Endothelial cell of umbilical vein (primary cell): ENCODE data around the gene TPP1. TPM values are rescaled to one million over a fixed set of nuclear protein-coding genes. Genes with fewer than 3 reads are reported as not detected.

Experiments used
- BruUV-seq: library from RNA; stranded (reverse); fragments of 400-500 nt; replicated peaks from 2 replicates; lab custom pipeline; 2021; lab: Mats Ljungman, UMichigan
- CTCF ChIA-PET: fragments of 300-600, 350-600 bp; sonication (Branson Sonifier 250); formaldehyde crosslinking; loops from one replicate; lab custom pipeline; 2021; ENCODE audit warnings: antibody characterized with exemption, inconsistent platforms; lab: Charles Lee
- POLR2A ChIA-PET: fragments of 300-600, 350-600 bp; sonication (Branson Sonifier 250); formaldehyde crosslinking; loops from one replicate; lab custom pipeline; 2021; ENCODE audit warnings: antibody characterized with exemption, inconsistent platforms; lab: Charles Lee
- DNase-seq: peaks from one replicate; pipeline ENCODE4 v3.0.0-alpha.2; 2011; ENCODE audit warnings: low read depth, low spot score
- FAIRE-seq: peaks from 2 replicates; lab custom pipeline; 2011; peaks lifted over from hg19 to GRCh38; lab: Jason Lieb, UNC
- H2AFZ ChIP-seq: 2 replicates; pipeline ENCODE4 v1.6.0; 2012; ENCODE audit warnings: low read depth, low read length, control low read depth, inconsistent platforms
- H3K27ac ChIP-seq: 2 replicates; pipeline ENCODE4 v1.5.1; 2011; ENCODE audit warnings: low read depth, mild to moderate bottlenecking, control low read depth, low read length, moderate library complexity; ENCODE audit not compliant: insufficient read depth
- H3K27me3 ChIP-seq, 2 experiments: 2 replicates each; pipeline versions ENCODE4 v1.6.0 to v1.6.1; 2011; ENCODE audit warnings: low read length in 2 of 2, mixed read lengths in 1 of 2; ENCODE audit not compliant: control insufficient read depth in 2 of 2, insufficient read depth in 2 of 2
- H3K36me3 ChIP-seq, 2 experiments: 2 replicates in 1 of 2; 3 replicates in 1 of 2; pipeline ENCODE4 v1.5.1; 2011; ENCODE audit warnings: low read length in 2 of 2, mild to moderate bottlenecking in 1 of 2, moderate library complexity in 1 of 2; ENCODE audit not compliant: control insufficient read depth in 2 of 2, insufficient read depth in 2 of 2; ENCODE audit errors: extremely low read depth in 1 of 2
- H3K4me1 ChIP-seq: 3 replicates; pipeline ENCODE4 v1.5.1; 2011; ENCODE audit warnings: mild to moderate bottlenecking, low read length; ENCODE audit not compliant: control insufficient read depth, insufficient read depth; ENCODE audit errors: extremely low read depth
- H3K4me2 ChIP-seq: 2 replicates; pipeline ENCODE4 v1.6.1; 2011; ENCODE audit warnings: low read length, control low read depth, mixed read lengths; ENCODE audit not compliant: insufficient read depth
- H3K4me3 ChIP-seq, 3 experiments: fragments of 200-600 bp in 1 of 3; sonication (generic), shearing (Covaris generic) in 1 of 3; replicated peaks in 1 of 3; 2 replicates each; pipeline ENCODE4 v1.5.1; 2011 to 2016; ENCODE audit warnings: control low read depth in 3 of 3, low read length in 3 of 3, mild to moderate bottlenecking in 2 of 3, inconsistent platforms in 1 of 3, low read depth in 1 of 3, moderate library complexity in 1 of 3; ENCODE audit not compliant: insufficient read depth in 1 of 3
- H3K79me2 ChIP-seq: 2 replicates; pipeline ENCODE4 v1.6.0; 2012; ENCODE audit warnings: low read length, inconsistent platforms; ENCODE audit not compliant: control insufficient read depth, insufficient read depth
- H3K9ac ChIP-seq: replicated peaks from 2 replicates; pipeline ENCODE3; 2011; ENCODE audit warnings: low read length, control low read depth; ENCODE audit not compliant: insufficient read depth; ENCODE audit errors: extremely low read depth
- H3K9me1 ChIP-seq: replicated peaks from 3 replicates; pipeline ENCODE4 v1.6.0; 2011; ENCODE audit warnings: mild to moderate bottlenecking, low read length; ENCODE audit not compliant: control insufficient read depth, insufficient read depth; ENCODE audit errors: extremely low read depth
- H3K9me3 ChIP-seq: replicated peaks from 2 replicates; pipeline ENCODE4 v1.5.1; 2012; ENCODE audit warnings: low read length, inconsistent platforms; ENCODE audit not compliant: control insufficient read depth, insufficient read depth
- H4K20me1 ChIP-seq: replicated peaks from 2 replicates; pipeline ENCODE3; 2011; ENCODE audit warnings: mild to moderate bottlenecking, low read length; ENCODE audit not compliant: control insufficient read depth, insufficient read depth; ENCODE audit errors: extremely low read depth
- CTCF ChIP-seq, 2 donors: IDR thresholded peaks; 1 replicate in 1 of 2; 2 replicates in 1 of 2; pipeline ENCODE4 v1.5.1; 2011; ENCODE audit warnings: low read length in 2 of 2, mild to moderate bottlenecking in 2 of 2, moderate library complexity in 2 of 2, control low read depth in 1 of 2, inconsistent platforms in 1 of 2, low read depth in 1 of 2; ENCODE audit not compliant: insufficient read depth in 1 of 2; ENCODE audit errors: extremely low read depth in 1 of 2
- FOS ChIP-seq: IDR thresholded peaks from 2 replicates; pipeline ENCODE4 v1.6.1; 2011; ENCODE audit warnings: mild to moderate bottlenecking, low read length, moderate library complexity, borderline replicate concordance; ENCODE audit not compliant: insufficient read depth
- GATA2 ChIP-seq: IDR thresholded peaks from 2 replicates; pipeline ENCODE4 v1.7.0; 2011; ENCODE audit warnings: low read depth, mild to moderate bottlenecking, moderate library complexity, mixed read lengths, low read length; ENCODE audit not compliant: insufficient read length, insufficient read depth
- JUN ChIP-seq: IDR thresholded peaks from 2 replicates; pipeline ENCODE4 v1.6.1; 2011; ENCODE audit warnings: borderline replicate concordance, low read depth; ENCODE audit not compliant: insufficient read length, insufficient read depth
- POLR2A ChIP-seq: IDR thresholded peaks from 2 replicates; pipeline ENCODE4 v1.6.1; 2012; ENCODE audit warnings: low read depth, mild to moderate bottlenecking, control low read depth, low read length
- POLR2AphosphoS5 ChIP-seq: IDR thresholded peaks from 2 replicates; pipeline ENCODE4 v1.6.1; 2012; ENCODE audit warnings: low read depth, mild to moderate bottlenecking, control low read depth, low read length, moderate library complexity; ENCODE audit not compliant: insufficient read depth
- dilution Hi-C: fragments of 300-500 bp; cut with MboI; formaldehyde crosslinking; loops from one replicate; pipeline ENCODE4 v1.15.0; 2019; ENCODE audit warnings: low sequenced_read_pairs; ENCODE audit not compliant: extremely low pct_ligation_motif_present
- intact Hi-C: fragments of 100-400 bp; cut with micrococcal nuclease; formaldehyde crosslinking; loops from one replicate; pipeline ENCODE4 v1.10.0; 2022
- polyA plus RNA-seq, 4 experiments: library from polyadenylated mRNA; depleted of rRNA in 3 of 4; stranded (reverse) in 3 of 4; unstranded in 1 of 4; fragments of >200 nt; gene quantifications; 2 replicates each; pipeline versions ENCODE4 v1.2.1 to v1.2.3, GENCODE V29; 2011 to 2012; ENCODE audit warnings: missing spikeins in 1 of 4
- total RNA-seq: library from RNA; stranded (reverse); gene quantifications from 2 replicates; pipeline ENCODE4 v1.2.3, GENCODE V29; 2021
- TF ChIP-seq, protein P1 (sequence below): IDR thresholded peaks from 2 replicates; pipeline ENCODE4 v1.6.1; 2011; ENCODE audit not compliant: insufficient read depth, insufficient read length

TPP1 gene
- total and polyA plus RNA-seq, 2 donors (not counting 3 experiments of a cell fraction or from before 2014, with no cell fraction given): 124 to 224 TPM

DNA sequence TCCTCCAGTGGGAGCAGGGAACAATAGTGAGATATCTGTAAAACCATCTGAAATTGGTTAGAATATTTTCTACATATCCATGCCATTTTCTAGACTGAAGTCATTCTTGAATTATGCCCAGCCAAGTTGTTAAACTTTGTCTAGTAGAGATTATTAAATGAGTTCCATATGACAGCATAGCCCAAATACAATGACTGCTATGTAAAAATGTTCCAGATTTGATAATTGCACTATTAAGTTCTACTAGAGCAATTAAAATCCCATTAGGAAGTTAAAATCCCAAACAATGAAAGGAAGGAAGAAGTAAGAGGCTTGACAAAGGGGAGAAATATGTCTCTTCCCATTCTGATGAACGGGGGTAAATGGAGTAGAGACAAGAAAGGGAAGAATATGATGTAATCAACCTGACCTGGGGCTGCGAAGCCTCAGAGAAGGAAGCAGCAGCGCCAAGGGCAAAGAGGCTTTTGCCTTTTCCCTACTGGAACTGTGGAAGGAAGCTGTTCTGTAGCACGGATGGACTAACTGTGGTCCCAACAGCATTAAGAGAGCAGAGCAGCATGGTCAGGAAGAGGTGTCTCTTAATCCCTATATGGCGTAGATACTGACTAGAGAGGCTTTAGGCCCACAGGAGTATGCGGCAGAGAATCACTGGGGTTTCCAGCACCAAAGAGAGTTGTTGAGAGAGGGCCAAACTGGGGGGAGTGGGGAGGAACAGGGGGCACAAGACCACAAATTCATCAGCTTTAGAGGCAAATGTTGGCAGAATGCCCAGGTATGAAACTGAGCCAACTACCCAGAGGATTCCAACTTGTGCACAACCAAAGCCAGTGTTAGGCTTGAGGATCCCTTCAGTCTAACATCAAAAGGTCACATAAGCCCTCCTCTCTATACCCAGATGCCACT is 42.5 kb downstream of the TPP1 start:
- H3K27ac ChIP-seq: peak overlapping the region; percentile 69
- FAIRE-seq: peak; percentile 82

More for the DNA sequence above, 42.5 kb downstream of the TPP1 start:
- Histone ChIP-seq H3K27me3 (no peaks in the 10 kb centered on the region), H3K4me2 (peak overlapping the region; percentile 26), H3K4me1 (peaks cover 32% of the 10 kb centered on the region), H3K4me3 (peak overlapping the region in 1 of 3 experiments; percentile 0), H3K9me1 (no peaks in the 10 kb centered on the region), H3K9ac (peak overlapping the region; percentile 28), H3K9me3 (no peaks in the 10 kb centered on the region), H4K20me1 (no peaks in the 10 kb centered on the region), H2AFZ (peak overlapping the region; percentile 1), H3K79me2 (no peaks in the 10 kb centered on the region), H3K36me3 (peaks cover 0 to 2% of the 10 kb centered on the region in 2 experiments)
- intact Hi-C loops (loop anchor here (1.0 to 2.0 kb wide), 4 partner anchors 27 to 107 kb away; partner anchors contain the start of genes ARFIP2, ILK, MRPL17 and RRP8), dilution Hi-C loops (no loop called here)
- ChIA-PET CTCF (interaction anchor here (0.6 to 2.0 kb wide), 9 partner anchors 8 to 71 kb away, joined by 3 to 8 read pairs (median 4); no protein-coding TSS in a partner anchor), POLR2A (no interaction called here)
- TSS peak; percentile 63 for BruUV-seq
- TF ChIP-seq JUN: peak; percentile 67
- no peak for TF ChIP-seq GATA2
- no peak for TF ChIP-seq POLR2A
- peak; percentile 41 for TF ChIP-seq POLR2AphosphoS5
- peak; percentile 54 for TF ChIP-seq FOS
- no peak for TF ChIP-seq CTCF (IDR thresholded peaks at IDR 0.05; ENCODE audit: extremely low read depth in 1 of 2, insufficient read depth in 1 of 2, low read depth in 1 of 2, low read length in 2 of 2)
- TF ChIP-seq, protein P1, sequence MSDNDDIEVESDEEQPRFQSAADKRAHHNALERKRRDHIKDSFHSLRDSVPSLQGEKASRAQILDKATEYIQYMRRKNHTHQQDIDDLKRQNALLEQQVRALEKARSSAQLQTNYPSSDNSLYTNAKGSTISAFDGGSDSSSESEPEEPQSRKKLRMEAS: no peak
- peak; percentile 84 for DNase-seq
